RWPE1 (cell line): ENCODE measurements around the gene LRMDA.

Experiments
- CTCF ChIA-PET: fragments of 350-600 bp; sonication (Branson Sonifier 250); formaldehyde crosslinking; extraction: SDS; loops from one replicate; lab custom pipeline; 2021; lab: Yijun Ruan, JAX
- POLR2A ChIA-PET: fragments of 400-600 bp; formaldehyde crosslinking; extraction: SDS; loops from one replicate; lab custom pipeline; 2020; ENCODE audit warnings: antibody characterized with exemption; ENCODE audit not compliant: low non-redundant PET; lab: Yijun Ruan, JAX
- DNase-seq: peaks from one replicate; pipeline ENCODE4 v3.0.0; 2012; ENCODE audit warnings: low spot score
- H3K27ac ChIP-seq: fragments of 450-650 bp; 2 replicates; pipeline ENCODE4 v1.5.1; 2017
- TF ChIP-seq, protein P1 (sequence below): fragments of 450-650 bp; conservative IDR thresholded peaks from 2 replicates; pipeline ENCODE4 v1.5.1; 2017; ENCODE audit warnings: low read depth, mild to moderate bottlenecking

LRMDA gene

DNA sequence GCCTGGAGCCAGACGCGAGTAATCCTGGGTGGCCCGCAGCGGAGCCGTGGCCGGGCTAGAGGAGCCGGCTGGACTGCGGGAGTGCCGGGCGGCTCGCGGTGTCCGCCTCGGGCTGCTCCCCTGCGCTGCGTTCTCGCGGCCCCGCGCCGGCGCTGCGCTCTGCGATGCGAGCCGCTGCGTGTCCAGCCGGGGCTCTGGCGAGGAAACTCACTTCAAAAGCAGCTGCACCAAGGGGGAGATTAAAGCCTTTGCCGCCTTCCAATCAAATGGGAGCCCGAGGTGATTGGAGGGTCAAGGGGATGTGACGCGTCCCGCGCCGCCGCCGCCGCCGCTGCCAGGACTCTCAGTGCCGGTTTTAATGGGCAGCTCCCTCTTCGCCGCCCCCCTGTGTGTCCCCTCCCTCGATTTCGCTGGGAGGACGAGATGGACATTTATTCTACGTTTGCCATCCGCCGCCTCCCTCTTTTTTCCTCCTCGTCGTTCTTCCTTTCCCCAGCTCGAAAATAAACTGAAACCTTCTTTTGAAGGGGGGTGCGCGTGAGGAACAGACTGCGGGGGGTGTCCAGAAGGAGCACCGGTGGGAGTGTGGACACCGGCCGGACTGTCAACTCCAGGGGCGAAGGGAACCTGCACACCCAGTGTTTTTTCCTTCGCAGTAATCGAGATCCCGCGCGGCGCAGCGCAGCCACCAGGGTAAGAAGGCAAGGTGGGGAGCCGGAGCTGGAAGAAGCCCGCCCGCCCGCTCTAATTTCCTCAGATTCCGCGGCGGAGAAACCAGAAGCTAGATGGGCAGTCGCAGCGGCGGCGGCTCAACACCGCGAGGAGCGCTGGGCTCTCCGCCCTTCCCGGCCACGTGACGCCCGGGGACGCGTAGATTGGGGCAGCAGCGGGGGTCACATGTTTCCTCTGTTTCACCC, 29.6 kb upstream of the LRMDA start, which contains the start of gene ZNF503:
Gene ZNF503, minus strand, starts transcription at position 196 of the 917 bp plus-strand sequence. CDS start 345 bp downstream, outside the sequence.
- ChIA-PET CTCF (interaction anchor here (0.5 to 1.5 kb wide), 11 partner anchors 8 to 667 kb away, joined by 3 to 6 read pairs (median 3); no protein-coding TSS in a partner anchor), POLR2A (interaction anchor here (0.5 to 2.3 kb wide), 9 partner anchors 8 to 580 kb away, joined by 3 to 12 read pairs (median 3); no protein-coding TSS in a partner anchor)
- peak; percentile 97 for DNase-seq
- H3K27ac ChIP-seq: peak within 1 kb of the TSS; percentile 97
- TF ChIP-seq, protein P1, sequence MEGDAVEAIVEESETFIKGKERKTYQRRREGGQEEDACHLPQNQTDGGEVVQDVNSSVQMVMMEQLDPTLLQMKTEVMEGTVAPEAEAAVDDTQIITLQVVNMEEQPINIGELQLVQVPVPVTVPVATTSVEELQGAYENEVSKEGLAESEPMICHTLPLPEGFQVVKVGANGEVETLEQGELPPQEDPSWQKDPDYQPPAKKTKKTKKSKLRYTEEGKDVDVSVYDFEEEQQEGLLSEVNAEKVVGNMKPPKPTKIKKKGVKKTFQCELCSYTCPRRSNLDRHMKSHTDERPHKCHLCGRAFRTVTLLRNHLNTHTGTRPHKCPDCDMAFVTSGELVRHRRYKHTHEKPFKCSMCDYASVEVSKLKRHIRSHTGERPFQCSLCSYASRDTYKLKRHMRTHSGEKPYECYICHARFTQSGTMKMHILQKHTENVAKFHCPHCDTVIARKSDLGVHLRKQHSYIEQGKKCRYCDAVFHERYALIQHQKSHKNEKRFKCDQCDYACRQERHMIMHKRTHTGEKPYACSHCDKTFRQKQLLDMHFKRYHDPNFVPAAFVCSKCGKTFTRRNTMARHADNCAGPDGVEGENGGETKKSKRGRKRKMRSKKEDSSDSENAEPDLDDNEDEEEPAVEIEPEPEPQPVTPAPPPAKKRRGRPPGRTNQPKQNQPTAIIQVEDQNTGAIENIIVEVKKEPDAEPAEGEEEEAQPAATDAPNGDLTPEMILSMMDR: no peak

DNA sequence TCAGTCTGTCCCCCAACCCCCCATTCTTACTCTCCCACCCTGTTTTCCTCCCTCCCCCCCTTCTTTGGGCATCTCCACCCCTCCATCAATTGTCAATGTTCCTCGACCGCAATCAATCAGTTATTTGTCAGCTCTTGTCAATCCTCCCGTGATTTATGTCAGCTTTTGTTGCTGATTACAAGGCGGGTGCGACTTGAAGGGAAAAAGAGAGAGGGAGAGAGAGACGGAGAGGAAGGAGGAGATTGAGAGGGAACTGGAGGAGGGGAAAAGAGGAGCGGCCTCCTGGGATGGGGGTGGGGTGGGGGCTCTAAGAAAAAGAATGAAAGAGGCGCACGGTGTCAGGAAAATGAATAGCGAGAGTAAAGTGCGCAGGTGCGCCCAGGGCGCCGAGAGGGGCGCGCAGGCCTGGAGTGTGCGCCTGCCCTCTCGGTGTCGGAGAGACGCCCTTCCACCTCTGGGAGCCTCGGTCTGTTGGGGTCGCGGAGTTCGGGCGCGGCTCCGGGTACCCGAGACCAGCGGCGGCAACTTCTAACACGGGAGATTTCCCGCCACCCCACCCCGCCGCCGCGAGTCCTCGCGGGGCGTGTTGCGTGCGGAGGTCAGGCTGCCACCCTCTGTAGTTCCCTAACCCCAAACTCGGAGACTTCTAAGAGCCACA, 28.8 kb upstream of the LRMDA start:
- TF ChIP-seq, protein P1: no peak
- ChIA-PET POLR2A (interaction anchor here (1.3 kb wide), 1 partner anchor 557 kb away, joined by 4 read pairs; no protein-coding TSS in a partner anchor), CTCF (interaction anchor here (0.6 to 0.9 kb wide), 4 partner anchors 21 to 667 kb away, joined by 3 read pairs; no protein-coding TSS in a partner anchor)
- peak overlapping the region; percentile 97 for H3K27ac ChIP-seq
- no peak for DNase-seq

DNA sequence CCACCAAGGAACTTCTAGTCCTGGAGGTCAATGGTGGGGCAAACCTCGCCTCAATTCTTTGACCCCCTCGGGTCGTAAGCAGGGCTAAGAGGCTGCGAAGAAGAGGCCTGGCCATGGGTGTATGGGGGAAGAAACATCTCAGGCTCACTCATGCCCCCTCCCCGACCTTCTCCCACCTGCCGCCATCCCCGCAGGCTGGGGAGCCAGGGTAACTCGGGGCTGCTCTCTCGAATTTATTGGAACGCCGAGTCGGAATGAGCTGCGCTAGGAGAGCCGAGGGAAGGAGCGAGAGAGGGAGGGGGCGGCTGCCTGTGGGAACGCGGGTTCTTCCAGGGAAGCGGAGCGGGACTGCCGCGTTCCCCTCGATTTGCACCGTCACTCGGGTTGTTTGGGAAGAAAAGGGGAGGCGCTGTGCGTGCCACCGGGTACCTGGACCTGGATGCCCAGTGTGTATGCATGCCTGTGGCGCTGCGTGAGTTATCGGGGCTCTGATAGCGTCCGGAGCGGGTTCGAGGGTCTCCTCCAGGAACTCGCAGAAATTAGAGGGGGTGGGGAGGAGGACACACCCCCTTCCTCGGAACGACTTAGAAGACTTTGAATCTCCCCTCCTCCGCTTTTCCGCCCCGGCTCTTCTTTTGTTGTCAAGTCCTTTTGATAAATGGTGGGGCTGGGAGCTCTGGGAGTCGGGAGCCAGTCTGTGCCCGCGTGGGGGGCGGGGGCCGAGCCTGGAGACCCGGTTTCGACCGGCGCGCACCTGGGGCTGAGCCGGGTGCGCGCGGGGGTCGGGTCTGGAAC, 28.1 kb upstream of the LRMDA start:
- DNase-seq: no peak
- POLR2A ChIA-PET: no interaction called here
- TF ChIP-seq, protein P1: no peak
- H3K27ac ChIP-seq: peak overlapping the region; percentile 97
- CTCF ChIA-PET: interaction anchor here (0.6 to 1.1 kb wide), 3 partner anchors 133 to 1494 kb away, joined by 3 to 4 read pairs (median 4); no protein-coding TSS in a partner anchor

DNA sequence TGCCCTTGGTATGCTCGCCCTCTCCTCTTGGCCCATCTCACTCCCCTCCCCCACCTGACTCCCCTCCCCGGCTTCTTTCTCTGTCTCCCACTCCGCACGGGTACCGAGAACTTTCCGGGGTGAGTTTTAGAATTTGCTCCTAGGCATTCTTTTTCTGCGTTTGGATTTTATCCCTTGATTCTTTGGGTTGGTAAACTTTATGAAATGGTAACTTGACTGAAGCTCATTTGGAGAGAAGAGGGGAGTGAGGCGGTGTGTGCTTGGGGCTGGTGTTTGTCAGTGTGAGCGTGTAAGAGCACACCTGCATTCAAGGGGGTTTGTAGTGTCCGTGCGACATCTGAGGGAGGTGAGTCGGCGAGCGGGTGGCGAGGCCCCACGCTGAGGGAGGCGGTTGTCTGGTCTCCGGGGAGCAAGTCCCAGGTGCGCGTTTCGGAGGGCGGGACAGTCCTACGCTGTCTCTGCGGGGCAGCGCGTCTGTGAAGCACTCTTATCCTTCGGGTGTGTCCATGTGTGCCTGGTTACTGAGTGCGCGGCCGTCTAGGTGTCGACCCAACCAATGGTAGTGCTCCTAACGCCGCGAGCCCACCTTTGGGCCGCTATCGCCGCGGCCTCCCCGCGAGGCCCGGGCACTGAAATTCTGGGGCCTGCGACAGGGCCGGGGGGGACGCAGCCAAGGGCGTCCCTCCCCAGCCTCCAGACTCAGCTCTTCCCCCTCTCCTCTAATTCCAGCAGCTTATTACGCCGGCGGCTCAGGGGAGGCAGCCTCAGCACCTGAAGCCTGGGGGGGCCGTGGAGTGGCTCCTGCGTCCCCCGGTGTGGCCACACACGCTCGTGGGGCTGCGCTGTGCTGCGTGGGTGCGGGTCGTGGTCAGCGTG, 27.2 kb upstream of the LRMDA start:
- ChIA-PET POLR2A (no interaction called here), CTCF (interaction anchor here (0.6 to 1.1 kb wide), 5 partner anchors 94 to 843 kb away, joined by 3 to 4 read pairs (median 3); no protein-coding TSS in a partner anchor)
- peak overlapping the region; percentile 97 for H3K27ac ChIP-seq
- TF ChIP-seq, protein P1: no peak
- DNase-seq: no peak

DNA sequence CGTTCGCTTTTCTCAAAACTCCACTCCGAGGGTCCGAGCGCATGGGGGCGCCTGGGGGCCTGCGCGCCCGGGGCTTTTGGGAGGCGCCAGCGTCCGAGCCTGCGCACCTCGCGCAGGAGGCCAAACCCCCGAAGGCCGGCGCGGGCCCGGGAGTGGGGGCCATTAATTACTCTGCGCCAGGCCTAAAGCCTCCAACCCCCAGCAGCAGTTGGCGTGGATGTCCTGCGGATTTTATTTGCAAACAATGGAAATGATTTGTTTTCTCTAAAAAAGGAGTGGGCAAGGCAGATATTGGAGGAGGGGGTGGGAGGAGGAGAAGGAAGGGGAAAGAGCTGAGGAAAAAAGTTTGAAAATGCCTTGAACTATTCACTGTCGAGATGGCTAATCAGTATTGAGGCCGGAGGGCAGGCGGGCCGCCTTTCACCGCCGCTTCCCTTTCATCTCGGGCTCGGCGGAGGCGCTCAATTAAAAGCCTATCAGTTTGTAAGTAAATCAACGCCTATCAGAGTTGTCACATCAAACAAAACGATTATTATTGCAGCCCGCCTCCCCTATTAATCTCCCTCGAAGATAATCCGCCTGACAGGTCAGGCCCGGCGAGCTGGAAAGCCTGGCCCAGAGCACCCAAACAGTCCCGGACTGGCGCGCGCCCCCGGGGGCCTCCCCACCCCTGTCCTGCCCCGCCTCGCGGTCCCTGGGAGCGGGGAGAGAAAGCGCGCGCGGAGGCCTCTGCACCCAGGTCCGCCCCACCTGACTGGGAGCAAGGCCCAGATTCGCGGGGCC, 26.4 kb upstream of the LRMDA start:
- CTCF ChIA-PET: interaction anchor here (0.7 kb wide), 1 partner anchor 842 kb away, joined by 3 read pairs; no protein-coding TSS in a partner anchor
- DNase-seq: no peak
- POLR2A ChIA-PET: no interaction called here
- TF ChIP-seq, protein P1: no peak; the same call in 1 of the 2 replicates
- H3K27ac ChIP-seq: peak overlapping the region; percentile 97
